Right lung (tissue), 5 donors: ENCODE measurements around the gene UBE2L5. TPM values are rescaled to one million over a fixed set of nuclear protein-coding genes. Genes with fewer than 3 reads are reported as not detected.

Source experiments
- DNase-seq, 2 donors: peaks; one replicate each; pipeline ENCODE4 v3.0.0-alpha.2; 2013
- polyA plus RNA-seq, 5 donors: library from polyadenylated mRNA; unstranded; fragments of 120-200 nt; gene quantifications; one replicate each; pipeline versions ENCODE4 v1.2.1 to v1.2.3, GENCODE V29; 2013; ENCODE audit warnings: inconsistent platforms in 1 of 5, low replicate concordance in 1 of 5; ENCODE audit not compliant: insufficient read length in 5 of 5, insufficient read depth in 1 of 5

The UBE2L5 gene
- polyA plus RNA-seq, 5 donors, result 0.35 to 0.81 (median 0.61) TPM

DNA sequence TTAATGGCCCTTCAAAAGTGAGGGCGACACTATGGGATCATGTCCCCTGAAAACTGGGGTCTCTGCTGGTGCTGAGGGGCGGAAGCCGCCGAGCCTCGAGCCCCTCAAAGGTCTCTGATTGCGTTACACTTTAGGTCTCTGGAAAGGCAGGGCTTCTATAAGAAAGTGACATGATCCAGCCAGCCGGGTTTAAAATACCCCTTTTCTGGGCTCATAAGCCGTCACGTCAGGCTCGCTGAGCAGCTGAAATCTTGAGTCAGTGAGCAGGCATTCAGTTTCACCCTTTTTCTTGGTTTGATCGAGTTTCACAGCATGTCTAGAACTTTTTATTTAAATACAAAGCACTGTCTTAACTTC, 44.0 kb downstream of the UBE2L5 start:
- no peak for DNase-seq

DNA sequence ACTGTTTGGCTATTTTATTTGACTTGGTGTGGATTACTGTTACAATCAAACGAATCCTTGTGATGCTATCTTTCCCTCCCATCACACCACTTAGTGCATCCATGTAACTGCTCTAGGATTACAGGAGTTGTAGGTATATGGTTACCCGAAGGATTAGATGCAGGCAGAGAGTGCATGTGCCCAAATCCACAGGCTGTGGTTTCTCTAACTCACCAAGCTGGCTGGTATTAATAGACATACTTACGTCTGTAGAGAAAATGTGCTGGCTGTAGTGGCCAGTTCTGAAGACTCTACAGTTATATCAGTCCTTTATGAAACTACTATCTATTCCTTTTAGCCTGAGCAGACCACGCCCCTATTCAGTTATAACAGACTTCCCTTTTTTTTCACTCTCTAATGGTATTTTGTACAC, 44.6 kb downstream of the UBE2L5 start:
- no peak for DNase-seq

DNA sequence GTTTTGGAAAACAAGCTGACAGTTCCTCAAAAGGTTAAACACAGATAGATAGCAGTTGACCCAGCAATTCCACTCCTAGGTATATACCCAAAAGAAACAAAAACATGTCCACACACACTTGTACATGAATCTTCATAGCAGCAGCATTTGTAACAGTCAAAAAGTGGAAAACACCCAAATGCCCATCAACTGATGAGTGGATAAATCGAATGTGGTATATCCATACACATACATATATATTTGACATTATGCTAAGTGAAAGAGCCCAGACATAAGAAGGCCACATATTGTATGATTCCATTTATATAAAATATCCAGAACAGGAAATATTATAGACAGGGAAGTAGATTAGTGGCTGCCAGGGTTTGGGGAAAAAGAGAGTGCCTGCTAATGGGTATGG, 51.4 kb downstream of the UBE2L5 start:
- no peak for DNase-seq

DNA sequence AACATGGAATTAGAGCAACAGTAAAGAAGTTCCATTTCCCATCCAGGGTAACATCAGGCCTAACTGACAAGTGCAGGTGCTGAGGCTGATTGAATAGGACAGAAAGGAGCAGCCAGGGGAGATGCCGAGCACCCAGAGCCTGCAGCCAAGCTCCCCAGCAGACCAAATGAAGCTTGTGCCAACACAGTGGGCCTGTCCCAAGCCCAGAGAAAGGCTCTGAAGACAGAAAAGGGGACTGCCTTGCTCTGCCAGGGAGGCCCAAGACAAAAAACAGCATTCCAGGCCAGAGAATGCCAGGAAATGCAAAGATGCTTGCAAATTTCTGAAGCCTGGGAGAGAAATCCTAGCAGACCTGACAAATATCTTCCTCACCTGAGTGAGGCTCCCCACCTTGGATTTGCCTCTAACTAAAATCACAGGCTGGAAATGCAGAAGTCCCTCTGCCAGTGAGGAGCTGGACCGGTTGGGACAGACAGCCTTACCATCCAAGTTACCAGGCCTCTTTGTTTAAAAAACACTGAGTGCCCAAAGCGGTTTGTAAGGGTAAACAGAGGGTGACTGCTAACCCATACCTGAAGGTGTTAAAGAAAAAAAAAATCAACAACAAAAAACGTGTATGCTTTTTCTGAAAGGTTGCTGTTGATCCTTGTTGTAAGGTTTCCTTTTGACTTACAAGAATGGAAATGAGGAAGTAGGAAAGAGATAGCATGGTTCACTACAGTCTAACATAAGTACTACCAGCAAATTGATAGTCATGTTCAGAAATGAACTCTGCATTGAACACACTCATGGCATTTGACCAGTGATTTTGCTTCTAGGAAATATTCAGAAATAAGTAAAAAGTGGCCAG, 55.3 kb downstream of the UBE2L5 start:
- no peak for DNase-seq

Other genes starting within 250 kb of the UBE2L5 start
- 10 to 100 TPM in 4 of 5 donors, 1 to 10 TPM in 1; 9.5 to 17.3 (median 15.8) TPM for gene KATNAL1, start 114.9 kb upstream of the UBE2L5 start, polyA plus RNA-seq
- 1,000 to 10,000 TPM in 1 of 5 donors, 100 to 1,000 TPM in 4; 728 to 1,099 (median 838) TPM for gene HMGB1, start 43.4 kb downstream of the UBE2L5 start, polyA plus RNA-seq
- gene USPL1, start 195.4 kb downstream of the UBE2L5 start, polyA plus RNA-seq, result 10 to 100 TPM; 23.1 to 34.0 (median 28.0) TPM